Measurements from ENCODE around the gene HS3ST6. TPM values are rescaled to one million over a fixed set of nuclear protein-coding genes. Genes with fewer than 3 reads are reported as not detected.
"Not testable (repeated sequence)": the region's sequence is repeated elsewhere in the genome, so short reads cannot be mapped to it uniquely, and the experiment has no call there.

Gene HS3ST6
- total RNA-seq, 2 donors from 2014 or later: not detected

DNA sequence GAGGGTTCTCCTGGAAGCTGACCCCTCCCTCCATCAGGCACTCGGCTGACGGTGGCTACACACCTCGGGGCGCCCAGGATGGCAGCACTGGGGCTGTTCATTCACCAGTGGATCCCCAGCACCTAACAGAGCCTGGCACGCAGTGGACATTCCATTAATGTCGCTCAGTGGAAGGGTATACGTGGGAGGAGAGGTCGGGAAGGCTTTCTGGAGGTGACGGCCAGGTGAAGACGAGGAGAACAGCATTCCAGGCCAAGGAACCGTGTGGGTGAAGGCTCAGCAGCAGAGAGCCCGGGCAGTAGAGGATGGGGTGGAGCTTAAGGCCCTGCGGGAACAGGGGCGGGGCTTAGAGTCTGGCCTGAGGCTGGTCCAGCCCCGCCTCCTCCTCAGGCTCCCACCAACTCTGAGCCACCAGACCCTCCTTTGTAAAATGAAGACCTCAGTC is 2.5 kb upstream of the HS3ST6 start:
- Histone ChIP-seq H3K36me3 (ENCODE audit: control insufficient read depth, insufficient read depth, low read length) (no peaks in the 10 kb centered on the region), H3K4me3 (ENCODE audit: low read length) (no peak overlapping the region), H3K9me3 (ENCODE audit: control insufficient read depth, low read length) (no peaks in the 10 kb centered on the region), H3K9ac (ENCODE audit: extremely low read depth, low read length, poor library complexity, severe bottlenecking) (no peak overlapping the region), H3K4me1 (ENCODE audit: control insufficient read depth, insufficient read depth, low read length) (no peaks in the 10 kb centered on the region), H3K27me3 (ENCODE audit: control insufficient read depth, insufficient read depth, low read length, poor library complexity, severe bottlenecking) (peaks cover 91% of the 10 kb centered on the region), H3K27ac (ENCODE audit: low read depth, low read length) (no peak overlapping the region)
- Mint-ChIP-seq H3K9me3 (no peaks in the 10 kb centered on the region), H3K4me3 (no peak overlapping the region), H3K4me1 (peaks cover 2% of the 10 kb centered on the region), H3K36me3 (ENCODE audit: low read depth) (no peaks in the 10 kb centered on the region), H3K27ac (no peak overlapping the region), H3K27me3 (ENCODE audit: insufficient read depth) (peaks cover 89% of the 10 kb centered on the region)
- DNase-seq: peak; percentile 90
- TF ChIP-seq, protein P1, sequence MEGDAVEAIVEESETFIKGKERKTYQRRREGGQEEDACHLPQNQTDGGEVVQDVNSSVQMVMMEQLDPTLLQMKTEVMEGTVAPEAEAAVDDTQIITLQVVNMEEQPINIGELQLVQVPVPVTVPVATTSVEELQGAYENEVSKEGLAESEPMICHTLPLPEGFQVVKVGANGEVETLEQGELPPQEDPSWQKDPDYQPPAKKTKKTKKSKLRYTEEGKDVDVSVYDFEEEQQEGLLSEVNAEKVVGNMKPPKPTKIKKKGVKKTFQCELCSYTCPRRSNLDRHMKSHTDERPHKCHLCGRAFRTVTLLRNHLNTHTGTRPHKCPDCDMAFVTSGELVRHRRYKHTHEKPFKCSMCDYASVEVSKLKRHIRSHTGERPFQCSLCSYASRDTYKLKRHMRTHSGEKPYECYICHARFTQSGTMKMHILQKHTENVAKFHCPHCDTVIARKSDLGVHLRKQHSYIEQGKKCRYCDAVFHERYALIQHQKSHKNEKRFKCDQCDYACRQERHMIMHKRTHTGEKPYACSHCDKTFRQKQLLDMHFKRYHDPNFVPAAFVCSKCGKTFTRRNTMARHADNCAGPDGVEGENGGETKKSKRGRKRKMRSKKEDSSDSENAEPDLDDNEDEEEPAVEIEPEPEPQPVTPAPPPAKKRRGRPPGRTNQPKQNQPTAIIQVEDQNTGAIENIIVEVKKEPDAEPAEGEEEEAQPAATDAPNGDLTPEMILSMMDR (conservative IDR thresholded peaks at IDR 0.05): no peak
- 10 to 17% methylated on average over 13 to 15 of the region's 15 CpGs for WGBS, 2 experiments (ENCODE audit: insufficient coverage in 1 of 2, insufficient read length in 1 of 2)

DNA sequence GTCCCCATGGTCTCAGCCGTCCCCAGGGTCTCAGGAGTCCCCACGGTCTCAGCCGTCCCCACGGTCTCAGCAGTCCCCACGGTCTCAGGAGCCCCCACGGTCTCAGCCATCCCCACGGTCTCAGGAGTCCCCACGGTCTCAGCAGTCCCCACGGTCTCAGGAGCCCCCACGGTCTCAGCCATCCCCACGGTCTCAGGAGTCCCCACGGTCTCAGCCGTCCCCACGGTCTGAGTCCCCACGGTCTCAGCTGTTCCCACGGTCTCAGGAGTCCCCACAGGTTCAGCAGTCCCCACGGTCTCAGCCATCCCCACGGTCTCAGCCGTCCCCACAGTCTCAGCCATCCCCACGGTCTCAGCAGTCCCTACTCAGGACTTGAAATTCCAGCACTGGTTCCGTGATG is 1.9 kb upstream of the HS3ST6 start:
- H3K36me3 Mint-ChIP-seq (ENCODE audit: low read depth); H3K9me3 Mint-ChIP-seq: not testable (repeated sequence)
- 59 to 67% methylated on average over 13 to 21 of the region's 21 CpGs for WGBS, 2 experiments (ENCODE audit: insufficient coverage in 1 of 2, insufficient read length in 1 of 2)

DNA sequence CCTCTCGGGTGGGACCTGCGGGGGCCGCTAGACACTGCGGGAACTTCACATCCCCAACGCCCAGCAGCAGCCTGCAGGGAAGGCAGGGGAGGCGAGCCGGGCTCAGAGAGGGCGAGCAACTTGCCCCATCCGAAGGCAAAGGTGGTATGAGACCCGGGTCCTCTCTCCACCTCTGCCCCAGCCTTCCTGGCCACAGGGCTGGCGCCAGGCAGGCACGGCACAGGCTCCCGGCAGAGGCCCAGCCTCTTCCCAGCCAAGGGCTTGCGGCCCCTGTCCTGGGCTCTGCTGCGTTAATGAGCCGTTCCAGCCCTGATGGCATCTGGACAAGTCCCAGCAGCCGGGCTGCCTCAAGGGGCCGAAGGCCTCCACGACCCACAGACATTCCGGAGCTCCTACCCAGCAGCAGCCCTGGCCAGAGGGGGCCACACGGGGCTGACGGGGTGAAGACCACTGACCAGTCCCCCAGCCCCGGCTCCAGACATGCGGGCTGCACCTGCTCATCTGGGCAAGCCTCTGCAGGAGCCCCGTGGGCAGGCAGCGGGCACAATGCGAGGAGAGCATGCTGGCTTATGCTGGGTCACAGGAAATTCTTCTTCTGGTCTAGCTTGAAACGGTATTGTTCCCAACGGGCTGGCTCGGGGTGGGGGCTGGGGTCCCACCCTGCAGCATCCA is 1.2 kb upstream of the HS3ST6 start:
- Mint-ChIP-seq H3K27ac (no peak overlapping the region), H3K27me3 (ENCODE audit: insufficient read depth) (peaks cover 91% of the 10 kb centered on the region), H3K36me3 (ENCODE audit: low read depth) (no peaks in the 10 kb centered on the region), H3K9me3 (no peaks in the 10 kb centered on the region), H3K4me3 (no peak overlapping the region), H3K4me1 (peaks cover 2% of the 10 kb centered on the region)
- WGBS, 2 experiments (ENCODE audit: insufficient coverage in 1 of 2, insufficient read length in 1 of 2): 48 to 57% methylated on average over 19 to 30 of the region's 30 CpGs
- no peak overlapping the region for H3K9ac ChIP-seq (ENCODE audit: extremely low read depth, low read length, poor library complexity, severe bottlenecking)
- H3K4me3 ChIP-seq (ENCODE audit: low read length): no peak overlapping the region
- DNase-seq: peak; percentile 69
- H3K27me3 ChIP-seq (ENCODE audit: control insufficient read depth, insufficient read depth, low read length, poor library complexity, severe bottlenecking): peaks cover 96% of the 10 kb centered on the region
- no peaks in the 10 kb centered on the region for H3K9me3 ChIP-seq (ENCODE audit: control insufficient read depth, low read length)
- H3K36me3 ChIP-seq (ENCODE audit: control insufficient read depth, insufficient read depth, low read length): no peaks in the 10 kb centered on the region
- no peaks in the 10 kb centered on the region for H3K4me1 ChIP-seq (ENCODE audit: control insufficient read depth, insufficient read depth, low read length)
- TF ChIP-seq, protein P1 (conservative IDR thresholded peaks at IDR 0.05): no peak
- H3K27ac ChIP-seq (ENCODE audit: low read depth, low read length): no peak overlapping the region

More for the DNA sequence above, 1.9 kb upstream of the HS3ST6 start:
- H3K4me3 Mint-ChIP-seq; H3K27ac Mint-ChIP-seq; DNase-seq; H3K9ac ChIP-seq (ENCODE audit: extremely low read depth, low read length, poor library complexity, severe bottlenecking); H3K9me3 ChIP-seq (ENCODE audit: control insufficient read depth, low read length); H3K4me1 Mint-ChIP-seq; H3K4me3 ChIP-seq (ENCODE audit: low read length); H3K4me1 ChIP-seq (ENCODE audit: control insufficient read depth, insufficient read depth, low read length); H3K27ac ChIP-seq (ENCODE audit: low read depth, low read length); H3K36me3 ChIP-seq (ENCODE audit: control insufficient read depth, insufficient read depth, low read length): not testable (repeated sequence)
- H3K27me3 Mint-ChIP-seq (ENCODE audit: insufficient read depth): peaks cover 92% of the 10 kb centered on the region
- peaks cover 96% of the 10 kb centered on the region for H3K27me3 ChIP-seq (ENCODE audit: control insufficient read depth, insufficient read depth, low read length, poor library complexity, severe bottlenecking)

Measured in endodermal cell (in vitro differentiated cells).